GM12878 (cell line): ENCODE results near the gene ASB4. TPM values are rescaled to one million over a fixed set of nuclear protein-coding genes. Genes with fewer than 3 reads are reported as not detected.

Experiments
- ATAC-seq: fragments of 200-7000 bp; cut with Tn5 transposase; 3 replicates; pipeline ENCODE4 v1.9.1; 2020; ENCODE audit warnings: mild to moderate bottlenecking, moderate library complexity
- BruUV-seq: library from RNA; stranded (reverse); fragments of 400-500 nt; replicated peaks from 2 replicates; lab custom pipeline; 2021; lab: Mats Ljungman, UMichigan
- CTCF ChIA-PET: fragments of 300-600 bp; sonication (Branson Sonifier 250); formaldehyde crosslinking; extraction: SDS; loops from one replicate; lab custom pipeline; 2021; ENCODE audit warnings: inconsistent platforms; lab: Yijun Ruan, JAX
- POLR2A ChIA-PET: fragments of 350-600 bp; formaldehyde crosslinking; extraction: SDS; loops from one replicate; lab custom pipeline; 2021; ENCODE audit warnings: inconsistent platforms; lab: Charles Lee
- RAD21 ChIA-PET: fragments of 300-600 bp; sonication (Branson Sonifier 250); formaldehyde crosslinking; loops from one replicate; lab custom pipeline; 2023; ENCODE audit warnings: antibody characterized with exemption; ENCODE audit not compliant: unreplicated experiment; lab: Charles Lee
- SMC1A ChIA-PET: fragments of 300-600 bp; sonication (Branson Sonifier 250); formaldehyde crosslinking; loops from one replicate; lab custom pipeline; 2023; ENCODE audit not compliant: unreplicated experiment, uncharacterized antibody; lab: Charles Lee
- DNase-seq: peaks from one replicate; pipeline ENCODE4 v3.0.0-alpha.2; 2011; ENCODE audit warnings: low read depth, low spot score
- FAIRE-seq: peaks from 3 replicates; lab custom pipeline; 2011; peaks lifted over from hg19 to GRCh38; lab: Jason Lieb, UNC
- H2AFZ ChIP-seq: 2 replicates; pipeline ENCODE4 v1.6.0; 2011; ENCODE audit warnings: low read depth, low read length, control low read depth; ENCODE audit not compliant: control insufficient read depth
- H3K27ac ChIP-seq: 2 replicates; pipeline ENCODE4 v1.5.1; 2011; ENCODE audit warnings: control low read depth; ENCODE audit not compliant: control insufficient read depth, insufficient read depth
- H3K27me3 ChIP-seq, 2 experiments: replicated peaks in 1 of 2; 2 replicates each; pipeline versions ENCODE4 v1.6.0 to v1.6.1; 2011; ENCODE audit warnings: low read length in 1 of 2; ENCODE audit not compliant: control insufficient read depth in 2 of 2, insufficient read depth in 2 of 2
- H3K36me3 ChIP-seq, 2 experiments: 2 replicates each; pipeline ENCODE4 v1.5.1; 2011; ENCODE audit warnings: low read length in 1 of 2; ENCODE audit not compliant: control insufficient read depth in 2 of 2, insufficient read depth in 2 of 2
- H3K4me1 ChIP-seq: 2 replicates; pipeline ENCODE4 v1.6.1; 2011; ENCODE audit warnings: mild to moderate bottlenecking, low read length, moderate library complexity, mixed read lengths; ENCODE audit not compliant: control insufficient read depth, insufficient read depth
- H3K4me2 ChIP-seq: 2 replicates; pipeline ENCODE4 v1.6.0; 2011; ENCODE audit warnings: control low read depth; ENCODE audit not compliant: control insufficient read depth, insufficient read depth
- H3K4me3 ChIP-seq: fragments of 200-600 bp; sonication (generic); 2 replicates; pipeline ENCODE4 v1.5.1; 2016
- H3K79me2 ChIP-seq: 2 replicates; pipeline ENCODE4 v1.6.0; 2011; ENCODE audit warnings: low read length; ENCODE audit not compliant: control insufficient read depth, insufficient read depth
- H3K9ac ChIP-seq: 2 replicates; pipeline ENCODE4 v1.8.0; 2011; ENCODE audit warnings: low read length, control low read depth, mixed read lengths; ENCODE audit not compliant: control insufficient read depth, insufficient read depth
- H3K9me3 ChIP-seq: replicated peaks from 3 replicates; pipeline ENCODE4 v1.5.1; 2011; ENCODE audit warnings: mild to moderate bottlenecking, low read length; ENCODE audit not compliant: control insufficient read depth, insufficient read depth
- H4K20me1 ChIP-seq: 2 replicates; pipeline ENCODE4 v1.6.0; 2011; ENCODE audit not compliant: control insufficient read depth, insufficient read depth
- CHD1 ChIP-seq: IDR thresholded peaks from 2 replicates; pipeline ENCODE4 v1.6.1; 2012; ENCODE audit warnings: low read depth, low read length, improper control_type of control experiment
- EP300 ChIP-seq, 2 experiments: fragments of 150-350 bp in 1 of 2; IDR thresholded peaks; 2 replicates each; pipeline ENCODE4 v1.6.1; 2011 to 2012; ENCODE audit warnings: low read depth in 2 of 2, low read length in 2 of 2, borderline replicate concordance in 1 of 2, improper control_type of control experiment in 1 of 2, inconsistent platforms in 1 of 2; ENCODE audit not compliant: control insufficient read depth in 1 of 2
- FOXK2 ChIP-seq: fragments of 450-650 bp; IDR thresholded peaks from 2 replicates; pipeline ENCODE4 v1.6.1; 2017; ENCODE audit warnings: mild to moderate bottlenecking, moderate library complexity
- GATAD2B ChIP-seq: fragments of 450-650 bp; conservative IDR thresholded peaks from 2 replicates; pipeline ENCODE4 v1.6.1; 2017; ENCODE audit warnings: low read depth, mild to moderate bottlenecking, moderate library complexity
- JUNB ChIP-seq: IDR thresholded peaks from 2 replicates; pipeline ENCODE4 v1.6.1; 2016; ENCODE audit warnings: antibody characterized with exemption, mild to moderate bottlenecking
- KAT2A ChIP-seq: conservative IDR thresholded peaks from 2 replicates; pipeline ENCODE4 v1.6.1; 2011; ENCODE audit warnings: low read depth, low read length; ENCODE audit not compliant: control insufficient read depth
- RB1 ChIP-seq: fragments of 450-650 bp; formaldehyde crosslinking; IDR thresholded peaks from 2 replicates; pipeline ENCODE4 v1.6.1; 2017; ENCODE audit warnings: mild to moderate bottlenecking, borderline replicate concordance
- USF1 ChIP-seq: IDR thresholded peaks from 2 replicates; pipeline ENCODE4 v1.6.1; 2011; ENCODE audit warnings: borderline replicate concordance, low read depth, mild to moderate bottlenecking, moderate library complexity, mixed read lengths, low read length; ENCODE audit not compliant: insufficient read depth; ENCODE audit errors: extremely low read length
- ZNF687 ChIP-seq: fragments of 450-650 bp; IDR thresholded peaks from 2 replicates; pipeline ENCODE4 v1.6.1; 2017; ENCODE audit warnings: mild to moderate bottlenecking, moderate library complexity
- whole genome bisulfite sequencing: methylation state at CpG from one replicate; pipeline ENCODE4 v1.1.6; 2016; ENCODE audit warnings: low lambda C conversion rate; ENCODE audit not compliant: insufficient replicate concordance, insufficient coverage; ENCODE audit errors: missing lambda C conversion rate; 5-methylcytosine and 5-hydroxymethylcytosine counted together
- in situ Hi-C: fragments of 300-500 bp; cut with MboI; formaldehyde crosslinking; loops from 9 replicates; pipeline ENCODE4 v1.14.3; 2018; ENCODE audit warnings: mixed read lengths
- intact Hi-C: fragments of 100-400 bp; cut with micrococcal nuclease; formaldehyde crosslinking; loops from one replicate; pipeline ENCODE4 v1.14.2; 2022; ENCODE audit not compliant: unreplicated experiment
- polyA plus RNA-seq, 11 experiments: library from polyadenylated mRNA; depleted of rRNA in 4 of 11; unstranded in 6 of 11; stranded (reverse) in 5 of 11; fragments of >200 nt; fragmentation: Nextera tagmentation in 4 of 11; fragmentation: Illumina TruSeq in 1 of 11; extraction: Ambion mirVana in 4 of 11; extraction: Trizol in 1 of 11; gene quantifications; 1 replicate in 1 of 11; 2 replicates in 10 of 11; pipeline versions ENCODE4 v1.2.1 to v1.2.3, GENCODE V29; 2011 to 2016; ENCODE audit warnings: inconsistent platforms in 2 of 11, missing spikeins in 2 of 11, low read depth in 1 of 11
- total RNA-seq, 4 experiments: library from RNA; depleted of rRNA in 3 of 4; stranded (reverse); fragments of >200 nt in 3 of 4; fragmentation: Illumina TruSeq in 1 of 4; extraction: Trizol in 1 of 4; gene quantifications; 2 replicates each; pipeline versions ENCODE4 v1.2.1 to v1.2.3, GENCODE V29; 2013 to 2021
- TF ChIP-seq, protein P1 (sequence below): fragments of 450-650 bp; formaldehyde crosslinking; IDR thresholded peaks from 2 replicates; pipeline ENCODE4 v1.5.0; 2022; ENCODE audit warnings: mild to moderate bottlenecking, missing genetic modification characterization
- TF ChIP-seq, protein P2 (sequence below): fragments of 450-650 bp; conservative IDR thresholded peaks from 2 replicates; pipeline ENCODE4 v1.6.1; 2017; ENCODE audit warnings: mild to moderate bottlenecking, moderate library complexity

Gene ASB4
- total and polyA plus RNA-seq, 10 of the 15 experiments (the other 5 are each of a cell fraction or from before 2014, with no cell fraction given): 0.12 to 1.1 TPM; not detected in 8

DNA sequence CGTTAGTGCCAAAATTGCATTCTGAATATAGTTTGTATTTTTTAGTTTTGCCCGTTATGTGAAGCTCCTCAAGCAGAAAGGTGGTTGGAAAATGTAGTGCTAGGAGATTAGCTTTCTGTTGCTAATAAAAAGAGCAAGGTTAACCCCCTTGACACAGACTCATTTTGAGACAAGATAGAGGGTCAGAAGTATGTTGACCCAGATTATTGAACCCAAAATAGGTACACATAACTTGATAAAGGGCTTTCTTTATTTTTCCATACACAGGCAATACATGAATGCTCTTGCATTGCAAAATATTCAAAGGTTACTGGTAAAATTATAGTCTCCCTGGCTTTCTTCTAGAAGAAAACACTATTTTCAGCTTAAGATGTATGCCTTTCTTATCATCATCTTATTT is 40.9 kb upstream of the ASB4 start:
- H4K20me1 ChIP-seq: no peaks in the 10 kb centered on the region
- H3K4me3 ChIP-seq: no peak overlapping the region
- no peak overlapping the region for H3K9ac ChIP-seq
- POLR2A ChIA-PET: interaction anchor here (1.7 to 2.2 kb wide), 2 partner anchors 8 to 24 kb away, joined by 3 to 9 read pairs; no protein-coding TSS in a partner anchor
- RAD21 ChIA-PET: interaction anchor here (1.1 to 2.1 kb wide), 5 partner anchors 10 to 32 kb away, joined by 3 to 10 read pairs (median 7); partner anchors contain the start of gene PON2
- intact Hi-C loops (no loop called here), in situ Hi-C loops (no loop called here)
- FAIRE-seq (no peak), DNase-seq (no peak), ATAC-seq (peak; percentile 55)
- SMC1A ChIA-PET: interaction anchor here (0.9 to 3.6 kb wide), 14 partner anchors 10 to 254 kb away, joined by 3 to 20 read pairs (median 6); partner anchors contain the start of gene PON2
- CTCF ChIA-PET: interaction anchor here (1.0 to 2.9 kb wide), 5 partner anchors 10 to 67 kb away, joined by 3 to 22 read pairs (median 6); partner anchors contain the start of gene PON2
- H3K9me3 ChIP-seq: no peaks in the 10 kb centered on the region
- no peaks in the 10 kb centered on the region for H3K4me1 ChIP-seq
- no peaks in the 10 kb centered on the region for H3K79me2 ChIP-seq
- TF ChIP-seq CHD1 (no peak), USF1 (no peak), FOXK2 (no peak), EP300 (IDR thresholded peaks at IDR 0.05; ENCODE audit: borderline replicate concordance in 1 of 2, control insufficient read depth in 1 of 2, low read depth in 2 of 2, low read length in 2 of 2) (no peak), KAT2A (no peak), ZNF687 (no peak), RB1 (no peak), GATAD2B (no peak), JUNB (no peak)
- TF ChIP-seq, protein P1, sequence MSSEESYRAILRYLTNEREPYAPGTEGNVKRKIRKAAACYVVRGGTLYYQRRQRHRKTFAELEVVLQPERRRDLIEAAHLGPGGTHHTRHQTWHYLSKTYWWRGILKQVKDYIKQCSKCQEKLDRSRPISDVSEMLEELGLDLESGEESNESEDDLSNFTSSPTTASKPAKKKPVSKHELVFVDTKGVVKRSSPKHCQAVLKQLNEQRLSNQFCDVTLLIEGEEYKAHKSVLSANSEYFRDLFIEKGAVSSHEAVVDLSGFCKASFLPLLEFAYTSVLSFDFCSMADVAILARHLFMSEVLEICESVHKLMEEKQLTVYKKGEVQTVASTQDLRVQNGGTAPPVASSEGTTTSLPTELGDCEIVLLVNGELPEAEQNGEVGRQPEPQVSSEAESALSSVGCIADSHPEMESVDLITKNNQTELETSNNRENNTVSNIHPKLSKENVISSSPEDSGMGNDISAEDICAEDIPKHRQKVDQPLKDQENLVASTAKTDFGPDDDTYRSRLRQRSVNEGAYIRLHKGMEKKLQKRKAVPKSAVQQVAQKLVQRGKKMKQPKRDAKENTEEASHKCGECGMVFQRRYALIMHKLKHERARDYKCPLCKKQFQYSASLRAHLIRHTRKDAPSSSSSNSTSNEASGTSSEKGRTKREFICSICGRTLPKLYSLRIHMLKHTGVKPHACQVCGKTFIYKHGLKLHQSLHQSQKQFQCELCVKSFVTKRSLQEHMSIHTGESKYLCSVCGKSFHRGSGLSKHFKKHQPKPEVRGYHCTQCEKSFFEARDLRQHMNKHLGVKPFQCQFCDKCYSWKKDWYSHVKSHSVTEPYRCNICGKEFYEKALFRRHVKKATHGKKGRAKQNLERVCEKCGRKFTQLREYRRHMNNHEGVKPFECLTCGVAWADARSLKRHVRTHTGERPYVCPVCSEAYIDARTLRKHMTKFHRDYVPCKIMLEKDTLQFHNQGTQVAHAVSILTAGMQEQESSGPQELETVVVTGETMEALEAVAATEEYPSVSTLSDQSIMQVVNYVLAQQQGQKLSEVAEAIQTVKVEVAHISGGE: no peak
- TF ChIP-seq, protein P2, sequence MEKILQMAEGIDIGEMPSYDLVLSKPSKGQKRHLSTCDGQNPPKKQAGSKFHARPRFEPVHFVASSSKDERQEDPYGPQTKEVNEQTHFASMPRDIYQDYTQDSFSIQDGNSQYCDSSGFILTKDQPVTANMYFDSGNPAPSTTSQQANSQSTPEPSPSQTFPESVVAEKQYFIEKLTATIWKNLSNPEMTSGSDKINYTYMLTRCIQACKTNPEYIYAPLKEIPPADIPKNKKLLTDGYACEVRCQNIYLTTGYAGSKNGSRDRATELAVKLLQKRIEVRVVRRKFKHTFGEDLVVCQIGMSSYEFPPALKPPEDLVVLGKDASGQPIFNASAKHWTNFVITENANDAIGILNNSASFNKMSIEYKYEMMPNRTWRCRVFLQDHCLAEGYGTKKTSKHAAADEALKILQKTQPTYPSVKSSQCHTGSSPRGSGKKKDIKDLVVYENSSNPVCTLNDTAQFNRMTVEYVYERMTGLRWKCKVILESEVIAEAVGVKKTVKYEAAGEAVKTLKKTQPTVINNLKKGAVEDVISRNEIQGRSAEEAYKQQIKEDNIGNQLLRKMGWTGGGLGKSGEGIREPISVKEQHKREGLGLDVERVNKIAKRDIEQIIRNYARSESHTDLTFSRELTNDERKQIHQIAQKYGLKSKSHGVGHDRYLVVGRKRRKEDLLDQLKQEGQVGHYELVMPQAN: no peak
- H3K27me3 ChIP-seq: no peaks in the 10 kb centered on the region
- no peaks in the 10 kb centered on the region for H3K36me3 ChIP-seq
- BruUV-seq: no TSS peak
- no peak overlapping the region for H2AFZ ChIP-seq
- 0% methylated on average over 2 of the region's 2 CpGs for WGBS
- no peak overlapping the region for H3K27ac ChIP-seq
- no peak overlapping the region for H3K4me2 ChIP-seq
